ENCODE measurements around the gene ZNF512. TPM values are rescaled to one million over a fixed set of nuclear protein-coding genes. Genes with fewer than 3 reads are reported as not detected.

ZNF512 gene
- total and polyA plus RNA-seq, 12 donors, result 10.2 to 27.7 (median 19.6) TPM

DNA sequence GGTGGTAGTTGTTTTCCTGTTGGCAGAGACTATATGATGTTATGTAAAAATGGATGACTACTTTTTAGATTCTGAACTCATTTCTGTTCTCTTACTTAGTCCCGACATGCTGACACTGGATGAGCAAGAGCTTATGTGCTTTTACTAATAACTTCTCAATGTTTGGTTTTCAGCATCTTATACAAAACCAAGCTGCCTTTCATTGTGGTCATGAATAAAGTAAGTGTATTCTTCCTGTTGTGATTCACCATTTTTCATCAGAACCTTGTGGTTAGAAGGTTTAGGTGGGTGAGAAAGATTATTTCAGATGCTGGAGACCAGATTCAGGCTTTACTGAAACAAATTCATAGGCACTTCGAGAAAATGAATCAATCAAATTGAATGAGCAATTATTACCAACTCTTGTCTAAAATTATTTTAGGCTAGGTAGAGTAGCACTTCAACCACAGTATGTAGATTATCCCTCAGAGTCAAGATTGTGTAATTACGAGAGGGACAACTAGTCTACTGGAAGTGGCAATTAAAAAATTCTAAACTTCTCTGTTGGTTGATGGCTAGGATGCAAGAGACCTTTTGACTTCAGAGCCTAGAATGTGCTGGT, 55.3 kb downstream of the ZNF512 start:
- ATAC-seq, result no peak
- no peak overlapping the region for H3K27ac ChIP-seq
- WGBS, 2 donors, result 92 to 97% methylated on average over 3 of the region's 3 CpGs
- no peaks in the 10 kb centered on the region for H3K27me3 ChIP-seq
- TF ChIP-seq, protein P1, sequence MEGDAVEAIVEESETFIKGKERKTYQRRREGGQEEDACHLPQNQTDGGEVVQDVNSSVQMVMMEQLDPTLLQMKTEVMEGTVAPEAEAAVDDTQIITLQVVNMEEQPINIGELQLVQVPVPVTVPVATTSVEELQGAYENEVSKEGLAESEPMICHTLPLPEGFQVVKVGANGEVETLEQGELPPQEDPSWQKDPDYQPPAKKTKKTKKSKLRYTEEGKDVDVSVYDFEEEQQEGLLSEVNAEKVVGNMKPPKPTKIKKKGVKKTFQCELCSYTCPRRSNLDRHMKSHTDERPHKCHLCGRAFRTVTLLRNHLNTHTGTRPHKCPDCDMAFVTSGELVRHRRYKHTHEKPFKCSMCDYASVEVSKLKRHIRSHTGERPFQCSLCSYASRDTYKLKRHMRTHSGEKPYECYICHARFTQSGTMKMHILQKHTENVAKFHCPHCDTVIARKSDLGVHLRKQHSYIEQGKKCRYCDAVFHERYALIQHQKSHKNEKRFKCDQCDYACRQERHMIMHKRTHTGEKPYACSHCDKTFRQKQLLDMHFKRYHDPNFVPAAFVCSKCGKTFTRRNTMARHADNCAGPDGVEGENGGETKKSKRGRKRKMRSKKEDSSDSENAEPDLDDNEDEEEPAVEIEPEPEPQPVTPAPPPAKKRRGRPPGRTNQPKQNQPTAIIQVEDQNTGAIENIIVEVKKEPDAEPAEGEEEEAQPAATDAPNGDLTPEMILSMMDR (IDR thresholded peaks at IDR 0.05), result no peak
- H3K36me3 ChIP-seq, result peaks cover 0 to 100% (median 58%) of the 10 kb centered on the region in 9 donors
- intact Hi-C loops (cut with DNase I), result no loop called here
- DNase-seq, result no peak
- H3K4me3 ChIP-seq, result no peak overlapping the region
- H3K4me1 ChIP-seq, result no peaks in the 10 kb centered on the region
- H3K9me3 ChIP-seq, result no peaks in the 10 kb centered on the region

DNA sequence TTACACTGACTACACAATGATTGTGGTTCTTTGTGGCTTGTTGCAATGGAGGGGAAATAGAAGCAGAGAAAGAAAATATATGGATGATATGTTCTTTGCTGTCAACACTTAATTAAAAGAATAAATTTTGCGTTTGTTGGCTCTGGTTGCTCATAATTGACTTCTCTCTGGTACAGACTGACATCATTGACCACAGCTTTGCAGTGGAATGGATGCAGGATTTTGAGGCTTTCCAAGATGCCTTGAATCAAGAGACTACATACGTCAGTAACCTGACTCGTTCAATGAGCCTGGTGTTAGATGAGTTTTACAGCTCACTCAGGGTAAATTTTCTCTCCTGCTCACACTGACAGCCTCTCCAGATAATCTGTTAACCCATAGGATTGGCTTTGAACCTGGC, 55.9 kb downstream of the ZNF512 start:
- peaks cover 0 to 100% (median 57%) of the 10 kb centered on the region in 9 donors for H3K36me3 ChIP-seq
- intact Hi-C loops (cut with DNase I), result no loop called here
- H3K27me3 ChIP-seq, result no peaks in the 10 kb centered on the region
- WGBS, 2 donors, result 58 to 73% methylated on average over 3 of the region's 3 CpGs
- ATAC-seq (no peak), DNase-seq (no peak)
- no peaks in the 10 kb centered on the region for H3K9me3 ChIP-seq
- H3K4me3 ChIP-seq, result no peak overlapping the region
- no peaks in the 10 kb centered on the region for H3K4me1 ChIP-seq
- TF ChIP-seq, protein P1 (IDR thresholded peaks at IDR 0.05), result no peak
- no peak overlapping the region for H3K27ac ChIP-seq

DNA sequence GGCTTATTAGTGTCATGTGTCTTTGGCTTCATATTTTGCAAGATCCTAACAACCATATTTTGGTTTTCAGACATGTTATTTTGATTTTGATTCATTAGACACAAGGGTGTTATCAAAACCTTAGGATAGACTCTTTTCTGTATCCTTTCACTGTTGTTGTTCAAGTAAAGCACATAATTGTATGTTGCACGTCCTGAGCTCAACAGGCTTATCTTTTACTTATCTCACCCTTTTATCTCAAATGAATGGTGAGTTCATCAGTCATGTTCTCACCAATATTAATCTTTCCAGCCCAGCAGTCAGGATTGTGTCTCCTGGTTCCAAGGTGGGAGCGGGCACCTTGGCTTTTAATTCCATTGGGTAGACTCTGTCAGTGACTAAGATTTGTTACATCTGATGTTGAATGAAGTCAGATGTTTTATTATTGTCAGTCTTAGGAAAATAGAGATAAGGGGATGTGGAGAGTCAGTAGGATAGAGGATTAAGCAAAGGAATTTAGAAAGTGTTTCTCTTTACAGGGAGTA, 57.9 kb downstream of the ZNF512 start:
- Histone ChIP-seq H3K9me3 (no peaks in the 10 kb centered on the region), H3K27ac (no peak overlapping the region), H3K4me1 (no peaks in the 10 kb centered on the region), H3K27me3 (no peaks in the 10 kb centered on the region), H3K4me3 (no peak overlapping the region), H3K36me3 (peaks cover 0 to 100% (median 51%) of the 10 kb centered on the region in 9 donors)
- TF ChIP-seq, protein P1 (IDR thresholded peaks at IDR 0.05), result no peak
- no peak for DNase-seq
- ATAC-seq, result no peak
- intact Hi-C loops (cut with DNase I), result no loop called here
- 83% methylated on average over 2 of the region's 2 CpGs for WGBS, 2 donors

DNA sequence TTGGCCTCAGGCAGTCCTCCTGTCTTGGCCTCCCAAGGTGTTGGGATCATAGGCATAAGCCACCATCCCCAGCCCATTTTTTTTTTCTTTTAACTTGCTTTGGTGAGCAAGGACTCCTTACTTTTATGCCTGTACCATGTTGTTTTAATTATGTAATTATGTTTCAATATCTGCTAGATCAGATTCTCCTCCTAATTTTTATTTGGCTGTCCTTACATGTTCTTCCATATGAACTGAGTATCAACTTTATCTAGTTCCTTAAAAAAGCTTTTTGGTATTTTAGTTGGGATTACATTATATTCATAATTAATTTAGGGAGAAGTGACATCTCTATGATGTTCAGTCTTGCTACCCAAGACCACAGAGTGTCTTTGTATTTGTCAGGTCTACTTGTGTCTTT, 62.4 kb downstream of the ZNF512 start:
- H3K4me1 ChIP-seq, result no peaks in the 10 kb centered on the region
- H3K9me3 ChIP-seq, result no peaks in the 10 kb centered on the region
- peaks cover 0 to 100% (median 44%) of the 10 kb centered on the region in 9 donors for H3K36me3 ChIP-seq
- no peaks in the 10 kb centered on the region for H3K27me3 ChIP-seq
- TF ChIP-seq, protein P1 (IDR thresholded peaks at IDR 0.05), result no peak
- intact Hi-C loops (cut with DNase I), result no loop called here
- no peak overlapping the region for H3K27ac ChIP-seq
- DNase-seq (no peak), ATAC-seq (no peak)
- H3K4me3 ChIP-seq, result no peak overlapping the region
